ENCODE data around the gene ST8SIA4. TPM values are rescaled to one million over a fixed set of nuclear protein-coding genes. Genes with fewer than 3 reads are reported as not detected.
A peak's percentile ranks its signal among the peaks of the same experiment; 100 is the strongest.

ST8SIA4 gene
- total and polyA plus RNA-seq, 10 of the 15 experiments (the other 5 are each of a cell fraction or from before 2014, with no cell fraction given): 4.4 to 30.9 (median 19.5) TPM

DNA sequence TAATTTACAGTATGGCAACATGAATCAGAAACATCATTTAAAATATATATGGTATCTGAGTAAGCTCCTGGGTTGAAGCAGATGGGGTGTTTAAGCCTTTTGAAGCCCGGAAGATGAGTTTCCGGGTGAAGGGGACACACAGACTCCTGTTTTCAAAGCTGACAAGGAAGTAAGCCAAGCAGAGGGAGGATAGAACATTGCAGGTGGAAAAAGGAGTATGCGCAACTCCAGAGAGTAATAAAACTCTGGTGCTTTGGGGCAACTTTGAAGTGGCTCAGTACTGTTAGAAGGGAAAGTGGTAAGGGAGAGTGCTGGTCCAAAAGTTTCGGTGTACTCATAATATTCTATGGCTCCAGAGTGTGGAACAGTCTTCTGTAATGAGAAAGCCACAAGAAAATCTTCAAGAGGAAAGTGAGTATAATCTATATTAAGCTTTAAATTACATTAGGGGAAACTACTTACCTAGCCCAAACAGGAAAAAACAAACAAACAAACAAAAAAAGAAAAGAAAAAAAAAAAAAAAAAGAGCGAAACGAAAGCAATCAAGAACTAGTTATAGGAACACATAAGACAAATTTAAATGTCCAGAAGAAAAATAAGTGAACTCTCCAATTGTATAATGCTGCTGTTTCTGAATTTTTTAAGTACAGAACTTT is 2.3 kb upstream of the ST8SIA4 start (continued):
- TF ChIP-seq, protein P1, sequence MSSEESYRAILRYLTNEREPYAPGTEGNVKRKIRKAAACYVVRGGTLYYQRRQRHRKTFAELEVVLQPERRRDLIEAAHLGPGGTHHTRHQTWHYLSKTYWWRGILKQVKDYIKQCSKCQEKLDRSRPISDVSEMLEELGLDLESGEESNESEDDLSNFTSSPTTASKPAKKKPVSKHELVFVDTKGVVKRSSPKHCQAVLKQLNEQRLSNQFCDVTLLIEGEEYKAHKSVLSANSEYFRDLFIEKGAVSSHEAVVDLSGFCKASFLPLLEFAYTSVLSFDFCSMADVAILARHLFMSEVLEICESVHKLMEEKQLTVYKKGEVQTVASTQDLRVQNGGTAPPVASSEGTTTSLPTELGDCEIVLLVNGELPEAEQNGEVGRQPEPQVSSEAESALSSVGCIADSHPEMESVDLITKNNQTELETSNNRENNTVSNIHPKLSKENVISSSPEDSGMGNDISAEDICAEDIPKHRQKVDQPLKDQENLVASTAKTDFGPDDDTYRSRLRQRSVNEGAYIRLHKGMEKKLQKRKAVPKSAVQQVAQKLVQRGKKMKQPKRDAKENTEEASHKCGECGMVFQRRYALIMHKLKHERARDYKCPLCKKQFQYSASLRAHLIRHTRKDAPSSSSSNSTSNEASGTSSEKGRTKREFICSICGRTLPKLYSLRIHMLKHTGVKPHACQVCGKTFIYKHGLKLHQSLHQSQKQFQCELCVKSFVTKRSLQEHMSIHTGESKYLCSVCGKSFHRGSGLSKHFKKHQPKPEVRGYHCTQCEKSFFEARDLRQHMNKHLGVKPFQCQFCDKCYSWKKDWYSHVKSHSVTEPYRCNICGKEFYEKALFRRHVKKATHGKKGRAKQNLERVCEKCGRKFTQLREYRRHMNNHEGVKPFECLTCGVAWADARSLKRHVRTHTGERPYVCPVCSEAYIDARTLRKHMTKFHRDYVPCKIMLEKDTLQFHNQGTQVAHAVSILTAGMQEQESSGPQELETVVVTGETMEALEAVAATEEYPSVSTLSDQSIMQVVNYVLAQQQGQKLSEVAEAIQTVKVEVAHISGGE (CRISPR knock-in tag; IDR thresholded peaks at IDR 0.05): no peak
- TF ChIP-seq MEF2A (IDR thresholded peaks at IDR 0.05; ENCODE audit: insufficient read depth, low read depth, low read length): no peak
- no peak for TF ChIP-seq ZZZ3 (IDR thresholded peaks at IDR 0.05; ENCODE audit: control insufficient read depth, insufficient read length, low read depth)
- no peak for TF ChIP-seq ZNF622 (IDR thresholded peaks at IDR 0.05)

DNA sequence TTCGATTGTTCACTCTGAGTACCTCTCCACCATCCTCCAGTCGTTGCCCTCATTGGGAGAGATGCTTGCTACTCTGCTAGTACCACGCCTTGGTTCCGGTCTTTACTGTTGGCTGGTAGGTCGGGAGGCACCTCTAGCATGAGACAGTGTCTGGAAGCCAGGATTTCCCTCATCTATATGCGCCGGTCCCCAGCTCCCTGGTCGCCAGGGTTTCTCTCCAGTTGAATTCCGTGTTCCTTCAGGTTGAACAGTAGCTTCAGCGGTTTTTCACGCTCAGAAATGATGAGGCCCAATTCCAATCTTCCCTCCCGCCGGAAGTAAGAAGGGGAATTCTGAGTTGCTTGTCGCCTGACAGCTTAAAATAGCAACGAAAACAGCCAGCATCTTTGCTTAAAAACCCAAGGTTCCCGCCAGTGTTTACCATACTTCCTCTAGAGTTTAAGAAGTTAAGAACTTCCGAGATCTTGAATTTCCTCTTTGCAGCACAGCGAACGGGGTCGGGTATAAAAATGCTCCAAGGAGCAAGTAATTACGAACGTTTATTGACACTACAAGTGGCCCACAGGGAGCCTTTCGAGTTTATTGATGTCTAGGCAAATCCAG is 1.3 kb upstream of the ST8SIA4 start:
- CTCF ChIA-PET: interaction anchor here (1.3 to 13.2 kb wide), 7 partner anchors 10 to 128 kb away, joined by 3 to 232 read pairs (median 18); no protein-coding TSS in a partner anchor
- SMC1A ChIA-PET (ENCODE audit: uncharacterized antibody, unreplicated experiment): interaction anchor here (0.7 to 17.5 kb wide), 15 partner anchors 12 to 230 kb away, joined by 3 to 389 read pairs (median 5); no protein-coding TSS in a partner anchor
- RAD21 ChIA-PET (ENCODE audit: unreplicated experiment): interaction anchor here (0.8 to 14.2 kb wide), 7 partner anchors 13 to 129 kb away, joined by 3 to 345 read pairs (median 104); no protein-coding TSS in a partner anchor
- no peaks in the 10 kb centered on the region for H3K27me3 ChIP-seq (replicated peaks in 1 of 2; ENCODE audit: control insufficient read depth in 2 of 2, insufficient read depth in 2 of 2, low read length in 1 of 2)
- H2AFZ ChIP-seq (ENCODE audit: control insufficient read depth, low read depth, low read length): peak overlapping the region; percentile 73
- no peaks in the 10 kb centered on the region for H3K4me1 ChIP-seq (ENCODE audit: control insufficient read depth, insufficient read depth, low read length)
- no peak for DNase-seq (ENCODE audit: low read depth, low spot score)
- peak overlapping the region; percentile 67 for H3K4me2 ChIP-seq (ENCODE audit: control insufficient read depth, insufficient read depth)
- POLR2A ChIA-PET: interaction anchor here (0.7 to 6.1 kb wide), 12 partner anchors 7 to 124 kb away, joined by 3 to 96 read pairs (median 18); no protein-coding TSS in a partner anchor
- in situ Hi-C loops (cut with MboI) (loop anchor here (5.0 kb wide), 1 partner anchor 122 kb away; no protein-coding TSS in a partner anchor), intact Hi-C loops (cut with micrococcal nuclease; ENCODE audit: unreplicated experiment) (loop anchor here (5.0 kb wide), 4 partner anchors 172 to 1977 kb away; partner anchors contain the start of genes CHD1 and FAM174A)
- peaks cover 0 to 4% of the 10 kb centered on the region in 2 experiments; a peak in 1 of 4 replicates for H3K36me3 ChIP-seq (ENCODE audit: control insufficient read depth in 2 of 2, insufficient read depth in 2 of 2, low read length in 1 of 2)
- no TSS peak for BruUV-seq (replicated peaks)
- no peaks in the 10 kb centered on the region for H4K20me1 ChIP-seq (ENCODE audit: control insufficient read depth, insufficient read depth)
- peaks cover 82% of the 10 kb centered on the region for H3K79me2 ChIP-seq (ENCODE audit: control insufficient read depth, insufficient read depth, low read length)
- H3K27ac ChIP-seq (ENCODE audit: control insufficient read depth, insufficient read depth): peak overlapping the region; percentile 98
- peak overlapping the region; percentile 84 for H3K9ac ChIP-seq (ENCODE audit: control insufficient read depth, insufficient read depth, low read length)
- peak overlapping the region; percentile 98 for H3K4me3 ChIP-seq
- WGBS (ENCODE audit: insufficient coverage, insufficient replicate concordance, low lambda C conversion rate, missing lambda C conversion rate): under 1% methylated on average over 23 of the region's 23 CpGs
- no peak for FAIRE-seq
- peak; percentile 45 for ATAC-seq
- H3K9me3 ChIP-seq (replicated peaks; ENCODE audit: control insufficient read depth, insufficient read depth, low read length): no peaks in the 10 kb centered on the region
- TF ChIP-seq HDAC2 (IDR thresholded peaks at IDR 0.05): no peak
- TF ChIP-seq, protein P2, sequence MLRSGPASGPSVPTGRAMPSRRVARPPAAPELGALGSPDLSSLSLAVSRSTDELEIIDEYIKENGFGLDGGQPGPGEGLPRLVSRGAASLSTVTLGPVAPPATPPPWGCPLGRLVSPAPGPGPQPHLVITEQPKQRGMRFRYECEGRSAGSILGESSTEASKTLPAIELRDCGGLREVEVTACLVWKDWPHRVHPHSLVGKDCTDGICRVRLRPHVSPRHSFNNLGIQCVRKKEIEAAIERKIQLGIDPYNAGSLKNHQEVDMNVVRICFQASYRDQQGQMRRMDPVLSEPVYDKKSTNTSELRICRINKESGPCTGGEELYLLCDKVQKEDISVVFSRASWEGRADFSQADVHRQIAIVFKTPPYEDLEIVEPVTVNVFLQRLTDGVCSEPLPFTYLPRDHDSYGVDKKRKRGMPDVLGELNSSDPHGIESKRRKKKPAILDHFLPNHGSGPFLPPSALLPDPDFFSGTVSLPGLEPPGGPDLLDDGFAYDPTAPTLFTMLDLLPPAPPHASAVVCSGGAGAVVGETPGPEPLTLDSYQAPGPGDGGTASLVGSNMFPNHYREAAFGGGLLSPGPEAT (IDR thresholded peaks at IDR 0.05; ENCODE audit: low read depth): peak; percentile 88
- TF ChIP-seq, protein P3, sequence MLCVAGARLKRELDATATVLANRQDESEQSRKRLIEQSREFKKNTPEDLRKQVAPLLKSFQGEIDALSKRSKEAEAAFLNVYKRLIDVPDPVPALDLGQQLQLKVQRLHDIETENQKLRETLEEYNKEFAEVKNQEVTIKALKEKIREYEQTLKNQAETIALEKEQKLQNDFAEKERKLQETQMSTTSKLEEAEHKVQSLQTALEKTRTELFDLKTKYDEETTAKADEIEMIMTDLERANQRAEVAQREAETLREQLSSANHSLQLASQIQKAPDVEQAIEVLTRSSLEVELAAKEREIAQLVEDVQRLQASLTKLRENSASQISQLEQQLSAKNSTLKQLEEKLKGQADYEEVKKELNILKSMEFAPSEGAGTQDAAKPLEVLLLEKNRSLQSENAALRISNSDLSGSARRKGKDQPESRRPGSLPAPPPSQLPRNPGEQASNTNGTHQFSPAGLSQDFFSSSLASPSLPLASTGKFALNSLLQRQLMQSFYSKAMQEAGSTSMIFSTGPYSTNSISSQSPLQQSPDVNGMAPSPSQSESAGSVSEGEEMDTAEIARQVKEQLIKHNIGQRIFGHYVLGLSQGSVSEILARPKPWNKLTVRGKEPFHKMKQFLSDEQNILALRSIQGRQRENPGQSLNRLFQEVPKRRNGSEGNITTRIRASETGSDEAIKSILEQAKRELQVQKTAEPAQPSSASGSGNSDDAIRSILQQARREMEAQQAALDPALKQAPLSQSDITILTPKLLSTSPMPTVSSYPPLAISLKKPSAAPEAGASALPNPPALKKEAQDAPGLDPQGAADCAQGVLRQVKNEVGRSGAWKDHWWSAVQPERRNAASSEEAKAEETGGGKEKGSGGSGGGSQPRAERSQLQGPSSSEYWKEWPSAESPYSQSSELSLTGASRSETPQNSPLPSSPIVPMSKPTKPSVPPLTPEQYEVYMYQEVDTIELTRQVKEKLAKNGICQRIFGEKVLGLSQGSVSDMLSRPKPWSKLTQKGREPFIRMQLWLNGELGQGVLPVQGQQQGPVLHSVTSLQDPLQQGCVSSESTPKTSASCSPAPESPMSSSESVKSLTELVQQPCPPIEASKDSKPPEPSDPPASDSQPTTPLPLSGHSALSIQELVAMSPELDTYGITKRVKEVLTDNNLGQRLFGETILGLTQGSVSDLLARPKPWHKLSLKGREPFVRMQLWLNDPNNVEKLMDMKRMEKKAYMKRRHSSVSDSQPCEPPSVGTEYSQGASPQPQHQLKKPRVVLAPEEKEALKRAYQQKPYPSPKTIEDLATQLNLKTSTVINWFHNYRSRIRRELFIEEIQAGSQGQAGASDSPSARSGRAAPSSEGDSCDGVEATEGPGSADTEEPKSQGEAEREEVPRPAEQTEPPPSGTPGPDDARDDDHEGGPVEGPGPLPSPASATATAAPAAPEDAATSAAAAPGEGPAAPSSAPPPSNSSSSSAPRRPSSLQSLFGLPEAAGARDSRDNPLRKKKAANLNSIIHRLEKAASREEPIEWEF (IDR thresholded peaks at IDR 0.05; ENCODE audit: insufficient replicate concordance, low read depth, low read length): no peak
- no peak for TF ChIP-seq SMAD1 (IDR thresholded peaks at IDR 0.05; ENCODE audit: low read depth, partially characterized antibody)
- no peak for TF ChIP-seq RB1 (IDR thresholded peaks at IDR 0.05; ENCODE audit: borderline replicate concordance)
- no peak for TF ChIP-seq STAT1 (conservative IDR thresholded peaks at IDR 0.05)

Data from GM12878 (cell line).